ENCODE measurements around the gene PRKG1. TPM values are rescaled to one million over a fixed set of nuclear protein-coding genes. Genes with fewer than 3 reads are reported as not detected.

Gene PRKG1
- total and polyA plus RNA-seq, 7 donors, result 4.5 to 49.0 (median 31.7) TPM

- Histone ChIP-seq H3K27ac (no peak overlapping the region), H3K36me3 (ENCODE audit: insufficient read depth in 1 of 2, low read depth in 1 of 2) (no peaks in the 10 kb centered on the region), H3K27me3 (ENCODE audit: insufficient read depth in 3 of 3, low read length in 2 of 3) (peaks cover 0 to 4% (median 0%) of the 10 kb centered on the region in 3 donors), H3K4me3 (no peak overlapping the region), H3K4me1 (peaks cover 30% of the 10 kb centered on the region), H3K9me3 (no peaks in the 10 kb centered on the region)
- DNase-seq, result no peak
- WGBS, 3 donors, result 82 to 86% (median 82%) methylated on average over 3 of the region's 3 CpGs
- no peak for ATAC-seq
- no peak for TF ChIP-seq CTCF (IDR thresholded peaks at IDR 0.05)
- intact Hi-C loops (cut with DNase I), result no loop called here
Measured at GRCh38 chr10:51095444-51095843, 21.2 kb downstream of the PRKG1 start.

DNA sequence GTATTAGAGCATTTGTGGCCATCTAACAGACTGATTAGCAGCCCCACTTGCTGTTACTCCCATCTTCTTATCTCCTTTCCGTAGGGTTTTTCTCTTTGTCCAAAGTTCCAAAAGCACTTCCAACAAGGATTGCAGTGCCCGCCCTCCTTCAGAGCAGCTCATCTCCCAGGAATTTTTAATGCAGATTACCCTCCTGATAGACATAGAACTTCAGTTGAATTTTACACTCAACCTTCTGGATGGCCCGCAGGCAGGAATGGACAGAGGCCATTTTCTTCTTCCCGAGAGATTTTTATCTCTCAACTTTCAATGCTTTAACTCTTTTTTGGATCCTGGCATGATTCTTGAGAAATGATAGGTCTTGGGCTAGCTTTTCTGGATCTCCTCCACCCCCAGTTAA is 23.3 kb downstream of the PRKG1 start:
- Histone ChIP-seq H3K27me3 (ENCODE audit: insufficient read depth in 3 of 3, low read length in 2 of 3) (peaks cover 0 to 4% (median 0%) of the 10 kb centered on the region in 3 donors), H3K9me3 (no peaks in the 10 kb centered on the region), H3K4me1 (peaks cover 12% of the 10 kb centered on the region), H3K27ac (no peak overlapping the region), H3K4me3 (no peak overlapping the region), H3K36me3 (ENCODE audit: insufficient read depth in 1 of 2, low read depth in 1 of 2) (no peaks in the 10 kb centered on the region)
- TF ChIP-seq CTCF (IDR thresholded peaks at IDR 0.05), result no peak
- ATAC-seq (no peak), DNase-seq (no peak)
- 82 to 90% (median 83%) methylated on average over 4 of the region's 4 CpGs for WGBS, 3 donors
- intact Hi-C loops (cut with DNase I), result no loop called here

GRCh38 chr10:51100221-51100620 is 25.9 kb downstream of the PRKG1 start:
- H3K4me1 ChIP-seq, result peaks cover 2% of the 10 kb centered on the region
- no peaks in the 10 kb centered on the region for H3K9me3 ChIP-seq
- 80 to 84% (median 82%) methylated on average over 1 of the region's 1 CpG for WGBS, 3 donors
- intact Hi-C loops (cut with DNase I), result no loop called here
- no peak for TF ChIP-seq CTCF (IDR thresholded peaks at IDR 0.05)
- ATAC-seq (no peak), DNase-seq (no peak)
- no peak overlapping the region for H3K27ac ChIP-seq
- H3K4me3 ChIP-seq, result no peak overlapping the region
- no peaks in the 10 kb centered on the region for H3K36me3 ChIP-seq (ENCODE audit: insufficient read depth in 1 of 2, low read depth in 1 of 2)
- peaks cover 0 to 4% (median 0%) of the 10 kb centered on the region in 3 donors for H3K27me3 ChIP-seq (ENCODE audit: insufficient read depth in 3 of 3, low read length in 2 of 3)

DNA sequence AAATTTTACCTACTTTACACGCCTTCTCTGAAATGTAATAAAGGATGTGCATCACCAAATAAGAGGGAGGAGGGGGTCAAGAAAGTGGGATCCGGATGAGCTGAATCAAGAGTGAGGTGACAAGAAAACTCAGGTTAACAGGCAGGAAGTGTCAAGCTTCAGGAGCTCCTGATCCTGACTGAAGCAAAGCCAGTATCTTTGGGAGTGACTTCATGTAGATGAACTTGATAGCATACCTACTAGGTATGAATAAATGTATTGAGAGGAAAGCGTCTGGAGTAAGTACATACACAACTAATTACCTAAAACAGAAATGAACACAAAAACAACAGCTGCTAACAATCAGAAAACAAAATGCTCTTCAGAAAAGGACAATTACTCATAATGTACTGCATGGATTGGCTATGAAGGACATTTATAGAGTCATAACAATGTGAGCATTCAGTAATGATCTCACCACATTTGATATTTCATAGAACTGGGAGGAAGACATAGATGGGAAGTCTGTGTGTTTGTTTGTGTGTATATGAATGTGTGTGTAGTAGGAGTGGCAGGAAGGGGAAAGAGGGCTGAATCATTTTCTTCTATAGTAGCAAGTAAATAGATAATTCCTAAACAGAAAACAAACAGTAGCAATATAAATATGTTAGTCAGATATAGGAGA is 29.4 kb downstream of the PRKG1 start:
- Histone ChIP-seq H3K4me1 (no peaks in the 10 kb centered on the region), H3K4me3 (no peak overlapping the region), H3K36me3 (ENCODE audit: insufficient read depth in 1 of 2, low read depth in 1 of 2) (no peaks in the 10 kb centered on the region), H3K27ac (no peak overlapping the region), H3K9me3 (no peaks in the 10 kb centered on the region), H3K27me3 (ENCODE audit: insufficient read depth in 3 of 3, low read length in 2 of 3) (no peaks in the 10 kb centered on the region)
- 75 to 88% (median 84%) methylated on average over 3 of the region's 3 CpGs for WGBS, 3 donors
- intact Hi-C loops (cut with DNase I), result no loop called here
- no peak for TF ChIP-seq CTCF (IDR thresholded peaks at IDR 0.05)
- ATAC-seq (no peak), DNase-seq (no peak)
